OCI-LY7 (cell line): ENCODE results near the gene CELSR3. TPM values are rescaled to one million over a fixed set of nuclear protein-coding genes. Genes with fewer than 3 reads are reported as not detected.
A peak's percentile ranks its signal among the peaks of the same experiment; 100 is the strongest.

Experiments used
- BruUV-seq: library from RNA; stranded (reverse); fragments of 400-500 nt; replicated peaks from 2 replicates; lab custom pipeline; 2021; lab: Mats Ljungman, UMichigan
- CTCF ChIA-PET: fragments of 300-600 bp; sonication (Branson Sonifier 250); formaldehyde crosslinking; loops from one replicate; lab custom pipeline; 2022; ENCODE audit warnings: antibody characterized with exemption; ENCODE audit not compliant: unreplicated experiment; lab: Charles Lee
- POLR2A ChIA-PET: fragments of 300-600 bp; sonication (Branson Sonifier 250); formaldehyde crosslinking; loops from one replicate; lab custom pipeline; 2022; ENCODE audit warnings: antibody characterized with exemption; lab: Charles Lee
- DNase-seq: peaks from one replicate; pipeline ENCODE4 v3.0.0-alpha.2; 2015; ENCODE audit warnings: low spot score
- H2AFZ ChIP-seq: fragments of 200-600 bp; sonication (generic), shearing (Covaris generic); 2 replicates; pipeline ENCODE4 v1.6.1; 2014; ENCODE audit warnings: mild to moderate bottlenecking, antibody characterized with exemption, low read length, moderate library complexity
- H3K27ac ChIP-seq: fragments of 200-600 bp; sonication (generic); 2 replicates; pipeline ENCODE4 v1.5.1; 2014; ENCODE audit warnings: mixed run types, low read depth, mild to moderate bottlenecking, moderate library complexity, low read length, inconsistent platforms; ENCODE audit not compliant: poor library complexity, severe bottlenecking
- H3K36me3 ChIP-seq: fragments of 200-600 bp; sonication (generic); 2 replicates; pipeline ENCODE4 v1.6.1; 2014; ENCODE audit warnings: mild to moderate bottlenecking, antibody characterized with exemption, low read length, moderate library complexity, mixed read lengths; ENCODE audit not compliant: insufficient read depth
- H3K4me1 ChIP-seq: fragments of 200-600 bp; sonication (generic); 2 replicates; pipeline ENCODE4 v1.5.1; 2014; ENCODE audit warnings: mild to moderate bottlenecking, low read length; ENCODE audit not compliant: insufficient read depth, poor library complexity, severe bottlenecking
- H3K4me2 ChIP-seq: fragments of 200-600 bp; sonication (generic); 2 replicates; pipeline ENCODE4 v1.6.1; 2014; ENCODE audit warnings: mild to moderate bottlenecking, low read length
- H3K4me3 ChIP-seq: fragments of 200-600 bp; sonication (generic); 2 replicates; pipeline ENCODE4 v1.5.1; 2014; ENCODE audit warnings: mild to moderate bottlenecking, low read depth, low read length; ENCODE audit not compliant: poor library complexity, severe bottlenecking
- H3K79me2 ChIP-seq: fragments of 200-600 bp; sonication (generic); 2 replicates; pipeline ENCODE4 v1.6.1; 2016; ENCODE audit warnings: low read depth, mild to moderate bottlenecking, low read length, moderate library complexity, mixed read lengths; ENCODE audit not compliant: insufficient read depth
- H3K9me2 ChIP-seq: fragments of 200-600 bp; sonication (generic); 2 replicates; pipeline ENCODE4 v1.6.1; 2016; ENCODE audit warnings: mild to moderate bottlenecking, low read length, mixed read lengths; ENCODE audit not compliant: insufficient read depth
- H3K9me3 ChIP-seq: fragments of 200-600 bp; sonication (generic); 2 replicates; pipeline ENCODE4 v1.6.1; 2014; ENCODE audit warnings: mild to moderate bottlenecking, mixed run types, low read length, mixed read lengths
- H4K20me1 ChIP-seq: fragments of 200-600 bp; sonication (generic); 2 replicates; pipeline ENCODE4 v1.6.1; 2014; ENCODE audit warnings: mild to moderate bottlenecking, antibody characterized with exemption, low read length, moderate library complexity, mixed read lengths; ENCODE audit not compliant: insufficient read depth
- CTCF ChIP-seq: fragments of 200-600 bp; sonication (generic); conservative IDR thresholded peaks from 2 replicates; pipeline ENCODE4 v1.5.1; 2014; ENCODE audit warnings: mild to moderate bottlenecking, antibody characterized with exemption, low read length, moderate library complexity, mixed read lengths
- EZH2phosphoT487 ChIP-seq: fragments of 200-600 bp; sonication (generic); IDR thresholded peaks from 2 replicates; pipeline ENCODE4 v1.6.1; 2018; ENCODE audit warnings: low read depth, borderline replicate concordance, mild to moderate bottlenecking, mixed run types, antibody characterized with exemption, low read length, moderate library complexity, mixed read lengths
- intact Hi-C: fragments of 100-400 bp; cut with micrococcal nuclease; formaldehyde crosslinking; loops from one replicate; pipeline ENCODE4 v1.10.0; 2022; ENCODE audit not compliant: unreplicated experiment
- total RNA-seq, 2 experiments: library from RNA; depleted of rRNA in 1 of 2; stranded (reverse); fragments of >200 nt in 1 of 2; shearing (Covaris generic) in 1 of 2; gene quantifications; 2 replicates each; pipeline ENCODE4 v1.2.3, GENCODE V29; 2014 to 2022

Gene CELSR3
- total RNA-seq, 2 experiments from 2014 or later, result 3.0 to 9.1 TPM

GRCh38 chr3:48664929-48665328, 2.2 kb upstream of the CELSR3 start:
- no peak for DNase-seq
- Histone ChIP-seq H3K27ac (no peak overlapping the region), H3K9me2 (no peaks in the 10 kb centered on the region), H2AFZ (no peak overlapping the region), H3K4me2 (no peak overlapping the region), H3K79me2 (no peaks in the 10 kb centered on the region), H3K9me3 (no peaks in the 10 kb centered on the region), H3K36me3 (peaks cover 2% of the 10 kb centered on the region), H3K4me1 (no peaks in the 10 kb centered on the region), H3K4me3 (no peak overlapping the region), H4K20me1 (no peaks in the 10 kb centered on the region)
- BruUV-seq, result no TSS peak
- CTCF ChIA-PET, result no interaction called here
- intact Hi-C loops, result loop anchor here (5.0 kb wide), 1 partner anchor 103 kb away; the partner anchor contains the start of gene UCN2
- TF ChIP-seq EZH2phosphoT487 (no peak), CTCF (no peak)
- POLR2A ChIA-PET, result interaction anchor here (0.5 to 0.7 kb wide), 2 partner anchors 53 to 54 kb away, joined by 4 to 5 read pairs; no protein-coding TSS in a partner anchor

- TF ChIP-seq EZH2phosphoT487 (no peak), CTCF (peak; percentile 37; the same call in 1 of the 2 replicates)
- DNase-seq, result no peak
- Histone ChIP-seq H3K9me3 (no peaks in the 10 kb centered on the region), H3K79me2 (no peaks in the 10 kb centered on the region), H3K27ac (no peak overlapping the region), H2AFZ (no peak overlapping the region; the same call in 1 of the 2 replicates), H3K4me3 (peak overlapping the region; percentile 80), H4K20me1 (no peaks in the 10 kb centered on the region), H3K36me3 (no peaks in the 10 kb centered on the region; the same call in none of the 2 replicates), H3K4me1 (no peaks in the 10 kb centered on the region), H3K9me2 (no peaks in the 10 kb centered on the region), H3K4me2 (peak overlapping the region; percentile 93)
- POLR2A ChIA-PET, result interaction anchor here (0.5 kb wide), 1 partner anchor 54 kb away, joined by 4 read pairs; no protein-coding TSS in a partner anchor
- BruUV-seq, result no TSS peak
- intact Hi-C loops, result loop anchor here (5.0 kb wide), 1 partner anchor 102 kb away; the partner anchor contains the start of gene UCN2
- CTCF ChIA-PET, result interaction anchor here (1.8 kb wide), 1 partner anchor 29 kb away, joined by 10 read pairs; the partner anchor contains the start of gene SLC26A6
These were observed 1.6 kb upstream of the CELSR3 start for GRCh38 chr3:48664313-48664644.
